Measurements from ENCODE around the gene DIP2C. TPM values are rescaled to one million over a fixed set of nuclear protein-coding genes. Genes with fewer than 3 reads are reported as not detected.
"Not testable (repeated sequence)": the region's sequence is repeated elsewhere in the genome, so short reads cannot be mapped to it uniquely, and the experiment has no call there.

Gene DIP2C
- total RNA-seq, 2 donors from 2014 or later: 11.0 to 12.2 TPM

DNA sequence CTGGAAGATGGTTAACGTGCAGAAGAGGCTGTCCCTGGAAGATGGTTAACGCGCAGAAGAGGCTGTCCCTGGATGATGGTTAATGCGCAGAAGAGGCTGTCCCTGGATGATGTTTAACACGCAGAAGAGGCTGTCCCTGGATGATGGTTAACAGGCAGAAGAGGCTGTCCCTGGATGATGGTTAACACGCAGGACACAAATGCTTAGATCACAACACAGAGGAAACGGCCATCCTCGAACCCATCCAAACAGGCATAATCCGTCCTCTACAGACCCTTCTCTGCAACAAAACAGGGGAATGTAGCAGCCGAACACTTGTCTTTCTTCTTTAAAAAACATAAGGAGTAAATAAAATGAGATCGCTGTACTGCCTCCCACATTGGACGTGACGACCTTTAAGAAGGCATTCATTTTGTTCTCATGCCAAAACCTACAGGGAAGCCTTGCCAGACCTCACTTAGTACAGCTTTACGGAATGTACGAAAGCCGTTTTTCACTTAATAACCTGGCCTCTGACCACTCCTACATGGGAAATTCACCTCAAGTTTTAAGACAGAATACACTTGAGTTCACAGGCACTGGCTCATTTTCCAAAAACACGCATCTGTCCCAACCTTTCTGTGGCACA lies 309.0 kb downstream of the DIP2C start:
- DNase-seq (peak in 1 of 2 donors; percentile 8), ATAC-seq (no peak)
- intact Hi-C loops (cut with DNase I, micrococcal nuclease): no loop called here

DNA sequence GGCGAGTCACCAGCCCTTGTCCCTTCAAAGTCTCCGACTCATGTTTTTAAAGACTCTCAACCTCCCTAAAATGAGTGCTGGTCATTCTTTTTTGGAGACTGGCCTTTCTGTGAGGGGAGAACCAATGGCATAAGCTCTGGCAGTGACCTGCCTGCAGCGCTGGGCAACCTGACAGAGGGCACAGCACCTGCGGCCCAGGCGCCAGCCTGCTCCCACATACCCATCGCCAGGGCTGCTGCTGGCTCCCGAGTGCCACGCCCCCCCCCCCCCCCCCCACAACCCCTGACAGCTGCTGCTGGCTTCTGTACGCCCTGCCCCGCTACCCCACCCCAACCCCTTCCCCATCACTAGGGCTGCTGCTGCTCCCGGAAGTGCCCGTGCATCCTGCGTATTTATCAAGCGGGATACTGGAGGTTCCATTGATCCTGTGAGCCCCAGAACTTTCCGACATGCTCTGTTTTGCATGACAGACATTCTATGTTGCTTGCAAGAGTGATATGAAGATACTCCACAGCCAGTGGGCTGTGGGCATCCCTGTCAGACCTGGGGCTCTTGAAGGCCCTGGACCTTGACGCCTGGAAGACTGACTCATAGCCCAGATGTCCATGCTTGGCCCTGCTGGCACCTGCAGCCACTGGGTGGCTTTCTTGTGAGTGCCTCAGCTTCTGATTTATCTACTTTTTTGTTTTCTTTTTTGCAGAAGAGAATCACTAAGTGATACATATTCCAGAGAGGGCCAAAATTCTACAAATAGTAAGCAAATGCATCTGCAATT lies 310.4 kb downstream of the DIP2C start:
- ATAC-seq: no peak
- peak in 1 of 2 donors; percentile 8 for DNase-seq
- intact Hi-C loops (cut with DNase I, micrococcal nuclease): no loop called here

DNA sequence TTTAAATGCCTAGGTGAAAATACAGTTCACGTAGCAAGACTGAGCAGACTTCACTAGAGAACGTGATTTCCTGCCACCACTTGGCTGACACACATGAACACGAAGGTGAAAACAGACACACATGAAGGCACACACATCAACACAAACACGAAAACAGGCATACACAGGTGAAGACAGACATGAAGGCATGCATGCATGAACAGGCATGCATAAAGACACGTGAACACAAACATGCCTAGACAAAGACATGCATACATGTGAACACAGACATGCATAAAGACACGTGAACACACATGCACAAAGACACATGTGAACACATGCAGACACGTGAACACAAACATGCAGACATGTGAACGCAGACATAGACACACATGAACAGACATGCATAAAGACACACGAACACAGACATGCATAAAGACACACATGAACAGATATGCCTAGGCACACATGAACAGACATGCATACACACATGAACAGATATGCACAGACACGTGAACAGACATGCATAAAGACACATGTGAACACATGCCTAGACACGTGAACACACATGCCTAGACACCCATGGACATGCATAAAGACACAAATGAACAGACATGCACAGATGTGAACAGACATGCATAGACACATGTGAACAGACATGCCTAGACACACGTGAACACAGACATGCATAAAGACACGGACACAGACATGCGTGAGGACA lies 311.1 kb downstream of the DIP2C start:
- ATAC-seq (no peak), DNase-seq (peak in 1 of 2 donors; percentile 16)
- intact Hi-C loops (cut with DNase I, micrococcal nuclease): no loop called here

DNA sequence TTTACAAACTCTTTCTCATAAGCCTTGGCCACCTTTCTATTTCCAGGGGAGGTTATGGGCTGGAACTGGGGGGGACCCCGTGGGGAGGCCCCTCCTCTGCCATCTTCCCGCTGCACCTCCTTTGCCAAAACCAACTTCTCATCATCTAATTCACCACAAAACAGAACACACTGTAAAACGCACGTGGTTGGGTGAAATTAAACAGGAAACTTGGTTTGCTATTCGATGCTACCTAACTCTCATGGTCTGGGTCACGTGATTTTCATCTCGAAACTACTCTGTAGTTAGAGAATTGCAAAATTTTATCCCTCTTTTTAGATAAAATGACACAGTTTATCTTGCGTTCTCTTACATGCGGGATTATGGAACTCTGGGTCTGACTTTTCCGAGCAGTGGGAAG lies 312.2 kb downstream of the DIP2C start:
- DNase-seq (no peak), ATAC-seq (no peak)
- intact Hi-C loops (cut with DNase I, micrococcal nuclease): no loop called here

DNA sequence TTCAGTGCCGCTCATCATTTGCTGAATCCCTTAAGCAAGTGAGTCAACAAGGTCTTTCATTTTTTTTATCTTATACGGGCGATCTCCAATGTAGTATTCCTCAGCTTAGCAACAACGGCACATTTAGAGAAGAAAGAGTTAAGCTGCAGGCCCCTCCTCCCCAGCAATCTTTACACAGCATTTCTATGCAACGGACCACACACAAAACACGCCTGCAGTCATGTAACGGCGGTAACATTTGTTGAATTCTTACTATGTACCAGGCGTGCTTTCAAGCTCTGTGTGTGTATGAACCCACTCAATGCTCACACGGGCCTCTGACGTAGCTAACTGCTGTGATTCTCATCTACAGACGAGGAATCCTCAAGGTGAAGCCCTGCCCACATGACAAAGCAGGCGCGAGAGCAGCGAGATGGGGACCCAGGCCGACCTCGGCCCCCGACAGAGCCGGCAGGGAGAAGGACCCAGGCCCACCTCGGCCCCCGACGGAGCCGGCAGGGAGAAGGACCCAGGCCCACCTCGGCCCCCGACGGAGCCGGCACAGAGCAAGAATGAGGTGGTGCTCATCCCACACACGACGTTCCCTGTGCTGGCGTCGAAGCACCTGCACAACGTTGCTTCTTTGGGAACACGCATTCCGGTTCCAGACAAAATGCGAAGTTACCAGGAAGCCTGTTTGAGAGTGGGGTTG lies 313.5 kb downstream of the DIP2C start:
- intact Hi-C loops (cut with DNase I, micrococcal nuclease): no loop called here
- ATAC-seq (no peak), DNase-seq (peak in 1 of 2 donors; percentile 4)

DNA sequence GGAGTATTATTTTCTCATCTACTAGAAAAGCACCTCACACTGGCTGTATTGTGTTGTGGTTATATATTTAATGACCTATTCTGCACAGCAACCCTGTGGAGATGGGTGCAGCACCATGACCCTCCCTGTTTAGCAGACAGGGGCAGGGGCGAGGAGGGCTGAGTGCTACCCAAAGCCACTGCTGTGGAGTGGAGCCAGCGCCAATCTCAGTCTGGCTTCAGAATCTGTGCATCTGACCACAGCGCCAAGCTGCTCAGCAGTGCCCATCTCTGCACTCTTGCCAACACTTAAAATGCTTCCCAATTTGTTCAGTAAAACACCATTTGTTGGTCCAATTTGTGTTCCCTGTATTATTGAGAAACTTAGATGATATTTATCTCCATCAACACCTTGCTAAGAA lies 315.1 kb downstream of the DIP2C start:
- ATAC-seq (no peak), DNase-seq (no peak)
- intact Hi-C loops (cut with DNase I, micrococcal nuclease): no loop called here

DNA sequence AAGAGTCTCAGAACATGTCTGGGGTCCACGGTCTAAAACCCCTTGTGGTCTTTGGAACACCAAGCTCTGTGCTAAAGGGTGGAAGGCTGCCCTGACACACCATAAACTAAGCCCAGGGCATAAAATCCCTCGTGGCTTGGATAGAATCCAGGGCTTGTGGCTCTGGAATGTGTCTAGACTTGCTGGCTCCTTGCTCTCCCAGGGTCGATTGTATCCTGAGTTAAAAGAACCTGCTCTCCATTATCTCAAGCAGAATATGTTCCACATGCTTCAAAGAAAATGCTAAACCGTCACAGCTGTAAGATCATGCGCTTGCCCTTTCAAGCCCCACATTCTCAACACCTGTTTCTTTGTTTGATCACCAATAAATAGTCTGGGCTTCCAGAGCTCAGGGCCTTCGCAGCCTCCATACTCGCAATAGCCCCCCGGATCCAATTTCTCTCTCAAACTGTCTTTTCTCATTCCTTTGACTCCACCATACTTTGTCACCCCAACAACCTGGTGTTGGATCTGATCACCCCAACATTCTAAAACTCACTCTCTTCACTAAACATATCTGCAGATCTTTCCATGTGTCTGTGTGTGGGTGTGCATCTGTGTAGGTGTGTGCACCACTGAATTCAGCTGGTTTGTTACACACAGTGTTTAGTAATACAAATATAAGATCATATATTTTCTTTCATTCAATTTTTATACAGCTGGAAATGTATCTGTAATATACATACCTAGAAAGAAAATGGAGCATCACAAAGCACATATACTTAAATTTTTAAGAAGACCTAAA lies 315.8 kb downstream of the DIP2C start:
- peak in 1 of 2 donors; percentile 33 for DNase-seq
- intact Hi-C loops (cut with DNase I, micrococcal nuclease): no loop called here
- ATAC-seq: no peak

DNA sequence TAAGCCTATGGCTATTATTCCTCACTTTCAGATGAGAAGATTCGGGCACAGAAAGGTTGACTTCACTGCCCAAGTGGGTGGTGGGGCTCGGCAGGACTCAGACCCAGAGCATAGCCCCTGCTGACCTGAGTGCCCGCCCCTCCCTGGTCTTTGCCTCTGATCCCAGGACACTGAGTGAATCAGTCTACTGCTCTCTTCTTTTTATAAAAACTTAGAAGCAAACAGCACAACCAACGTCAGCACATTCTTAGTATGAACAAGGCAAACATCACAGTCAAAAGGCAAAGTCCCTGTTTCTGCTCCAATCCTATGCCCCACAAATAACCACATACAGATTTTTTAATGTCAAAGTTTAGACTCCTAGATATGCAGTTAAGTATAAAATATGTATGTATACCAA lies 316.5 kb downstream of the DIP2C start:
- intact Hi-C loops (cut with DNase I, micrococcal nuclease): no loop called here
- DNase-seq: no peak
- ATAC-seq: no peak

DNA sequence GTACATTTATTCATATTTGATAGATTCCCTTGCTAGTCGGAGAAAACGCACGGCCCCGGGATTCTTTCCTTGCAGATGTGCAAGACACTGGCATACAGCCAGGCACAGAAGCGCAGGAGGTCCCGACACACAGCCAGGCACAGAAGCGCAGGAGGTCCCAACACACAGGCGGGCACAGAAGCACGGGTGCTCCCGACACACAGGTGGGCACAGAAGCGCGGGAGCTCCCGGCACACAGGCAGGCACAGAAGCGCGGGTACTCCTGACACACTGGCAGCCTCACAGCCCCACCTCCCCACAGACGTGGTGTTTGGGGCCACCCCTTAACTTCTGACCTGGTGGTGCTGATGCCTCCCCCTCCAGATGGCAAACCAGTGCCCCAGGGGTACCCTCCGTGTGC lies 316.9 kb downstream of the DIP2C start:
- ATAC-seq (no peak), DNase-seq (no peak)
- intact Hi-C loops (cut with DNase I, micrococcal nuclease): no loop called here

DNA sequence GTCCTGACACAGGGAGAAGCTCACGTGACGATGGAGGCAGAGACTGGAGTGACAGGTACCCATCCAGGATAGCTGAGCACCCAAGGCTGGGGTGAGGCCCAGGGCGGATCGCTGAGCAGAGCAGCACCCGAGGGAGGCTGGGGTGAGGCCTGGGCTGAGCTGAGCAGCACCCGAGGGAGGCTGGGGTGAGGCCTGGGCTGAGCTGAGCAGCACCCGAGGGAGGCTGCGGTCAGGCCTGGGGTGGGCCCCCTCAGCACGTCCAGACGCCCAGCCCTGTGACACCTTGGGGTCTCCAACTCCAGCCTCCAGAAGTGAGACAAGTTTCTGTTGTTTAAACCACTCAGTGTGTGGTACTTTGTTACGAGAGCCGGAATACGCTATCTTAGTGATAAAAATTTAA lies 318.0 kb downstream of the DIP2C start:
- DNase-seq (peak in 1 of 2 donors; percentile 7), ATAC-seq (no peak)
- intact Hi-C loops (cut with DNase I, micrococcal nuclease): no loop called here

DNA sequence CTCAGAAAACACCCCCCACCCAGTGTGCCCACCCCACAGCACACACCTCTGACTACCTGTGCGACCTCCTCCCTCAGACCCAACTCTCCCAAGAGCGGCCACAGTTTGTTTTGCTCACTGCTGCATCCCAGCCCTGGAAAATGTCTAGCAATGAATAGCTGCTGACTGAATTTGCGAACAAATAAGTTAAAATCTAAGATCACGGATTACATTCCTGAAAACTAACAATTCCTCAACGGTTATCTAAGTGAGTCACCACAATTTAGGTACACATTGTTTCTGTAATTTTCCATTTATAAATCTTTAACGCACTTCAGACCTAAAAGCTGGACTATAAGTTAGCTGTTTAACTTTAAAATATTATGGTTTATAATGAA lies 319.0 kb downstream of the DIP2C start:
- intact Hi-C loops (cut with DNase I, micrococcal nuclease): no loop called here
- ATAC-seq (no peak), DNase-seq (no peak)

DNA sequence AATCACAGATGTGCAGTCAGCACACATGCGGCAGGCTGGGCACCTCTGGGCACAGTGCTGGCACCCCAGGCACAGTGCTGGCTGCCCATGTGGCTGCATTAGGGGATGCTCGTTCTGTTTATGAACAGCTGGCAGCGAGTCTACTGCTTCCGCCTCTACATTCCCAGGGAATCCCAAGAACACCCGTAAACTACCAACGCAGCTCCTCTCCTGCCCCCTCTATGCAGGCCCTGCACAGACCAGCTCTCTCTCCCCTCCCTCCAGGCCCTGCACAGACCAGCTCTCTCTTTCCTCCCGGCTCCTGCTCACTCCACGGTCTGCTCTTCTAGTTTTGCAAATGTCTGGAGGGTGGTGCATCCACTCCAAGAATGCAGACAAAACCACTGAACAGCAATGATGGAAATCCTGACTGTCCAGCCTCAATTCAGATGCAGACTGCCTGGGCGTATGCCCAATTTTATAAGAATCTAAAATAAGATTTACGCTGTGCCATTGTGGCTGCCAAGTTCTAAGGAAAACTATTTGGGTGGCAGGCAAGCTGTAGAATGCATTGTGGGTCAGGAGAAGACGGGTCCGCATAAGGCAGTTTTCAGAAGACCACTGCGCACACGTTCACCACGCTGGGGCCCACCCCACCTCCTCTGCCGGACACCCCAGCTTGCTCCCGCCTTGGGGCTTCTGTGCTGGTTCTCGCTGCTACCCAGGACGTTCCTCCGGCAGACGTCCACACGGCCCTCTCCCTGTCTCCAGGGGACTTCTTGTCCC lies 319.6 kb downstream of the DIP2C start:
- peak in 1 of 2 donors; percentile 24 for DNase-seq
- ATAC-seq: no peak
- intact Hi-C loops (cut with DNase I, micrococcal nuclease): no loop called here

DNA sequence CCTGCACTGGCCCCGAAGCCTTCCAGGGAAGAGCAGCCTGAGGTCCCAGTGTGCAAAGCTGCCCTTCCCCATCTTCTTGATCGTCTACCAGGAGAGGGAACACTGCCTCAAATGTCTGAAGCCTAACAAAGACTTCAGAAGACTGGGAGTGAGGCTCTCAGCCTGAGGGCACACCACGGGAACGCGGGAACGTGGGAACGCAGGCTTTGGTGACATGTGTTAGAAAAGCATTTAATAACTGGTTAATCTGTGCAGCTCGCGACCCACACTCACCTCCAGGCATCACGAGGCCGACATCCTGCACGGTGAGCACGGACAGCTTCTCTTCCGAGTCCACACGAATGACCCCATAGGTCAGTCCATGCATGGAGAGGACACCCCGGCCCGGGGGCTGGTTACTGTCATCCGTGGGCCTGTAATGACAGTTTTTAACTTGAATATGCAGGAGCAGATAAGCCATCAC lies 320.2 kb downstream of the DIP2C start:
- intact Hi-C loops (cut with DNase I, micrococcal nuclease): no loop called here
- DNase-seq (peak in 1 of 2 donors; percentile 19), ATAC-seq (no peak)

DNA sequence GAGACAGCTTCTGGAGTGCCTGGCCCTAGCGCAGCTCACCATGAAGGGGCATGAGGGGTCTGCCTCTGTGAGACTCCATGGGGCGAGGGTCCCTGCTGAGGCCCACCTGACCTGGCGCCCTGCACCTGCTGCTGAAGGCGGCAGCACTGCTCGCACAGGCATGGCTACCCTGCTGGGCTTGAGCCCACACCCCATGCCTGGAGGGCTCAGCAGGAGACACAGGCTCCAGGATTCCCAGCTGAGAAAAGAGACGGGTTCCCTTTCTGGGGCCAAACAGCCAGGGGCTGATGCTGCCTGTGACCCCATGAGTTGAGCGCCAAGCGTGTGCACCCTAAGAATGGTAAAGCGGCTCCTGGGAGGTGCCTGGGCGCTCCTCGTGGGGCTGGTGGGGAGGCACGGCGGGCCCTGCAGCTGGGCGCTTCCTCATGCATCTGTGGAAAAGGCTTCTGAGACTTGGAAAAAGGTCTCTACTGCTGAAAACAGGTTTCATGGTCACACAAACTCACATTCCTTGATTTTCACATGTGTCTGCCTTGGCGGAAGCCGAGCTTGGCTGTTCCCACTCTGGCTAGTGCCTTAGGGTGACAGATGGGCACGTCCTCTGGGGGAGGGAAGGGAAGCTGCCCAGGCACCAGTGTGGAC lies 320.8 kb downstream of the DIP2C start:
- DNase-seq (peak in 1 of 2 donors; percentile 9), ATAC-seq (no peak)
- intact Hi-C loops (cut with DNase I, micrococcal nuclease): no loop called here

DNA sequence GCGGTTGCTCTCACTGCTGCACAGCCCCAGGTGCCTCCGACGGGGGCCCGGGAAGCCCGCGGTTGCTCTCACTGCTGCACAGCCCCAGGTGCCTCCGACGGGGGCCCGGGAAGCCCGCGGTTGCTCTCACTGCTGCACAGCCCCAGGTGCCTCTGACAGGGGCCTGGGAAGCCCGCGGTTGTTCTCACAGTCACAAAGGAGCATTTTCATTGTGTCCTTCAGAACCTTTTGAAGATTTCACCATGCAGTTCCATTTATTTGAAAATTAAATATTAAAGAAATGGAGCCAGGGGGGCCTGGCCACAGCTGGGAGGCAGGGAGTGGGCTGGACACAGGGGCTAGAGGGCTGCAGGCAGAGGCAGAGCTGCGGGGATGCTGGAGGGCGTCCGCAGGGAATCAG lies 321.4 kb downstream of the DIP2C start:
- ATAC-seq; DNase-seq; intact Hi-C loops (cut with DNase I, micrococcal nuclease): not testable (repeated sequence)

DNA sequence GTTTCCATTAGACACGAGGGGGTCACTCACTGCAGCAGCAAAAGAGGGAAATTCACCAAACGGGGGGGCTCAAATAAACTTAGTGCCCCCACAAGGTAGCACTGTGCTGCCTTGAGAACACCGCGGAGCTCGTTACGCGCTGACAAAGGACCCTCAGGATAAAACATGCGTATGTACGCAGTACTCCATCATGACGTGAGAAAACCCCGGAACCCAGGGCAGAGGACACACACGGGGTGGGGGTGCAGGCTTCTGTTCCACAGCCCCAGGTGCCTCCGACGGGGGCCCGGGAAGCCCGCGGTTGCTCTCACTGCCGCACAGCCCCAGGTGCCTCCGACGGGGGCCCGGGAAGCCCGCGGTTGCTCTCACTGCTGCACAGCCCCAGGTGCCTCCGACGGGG lies 321.8 kb downstream of the DIP2C start:
- DNase-seq (no peak), ATAC-seq (no peak)
- intact Hi-C loops (cut with DNase I, micrococcal nuclease): no loop called here

DNA sequence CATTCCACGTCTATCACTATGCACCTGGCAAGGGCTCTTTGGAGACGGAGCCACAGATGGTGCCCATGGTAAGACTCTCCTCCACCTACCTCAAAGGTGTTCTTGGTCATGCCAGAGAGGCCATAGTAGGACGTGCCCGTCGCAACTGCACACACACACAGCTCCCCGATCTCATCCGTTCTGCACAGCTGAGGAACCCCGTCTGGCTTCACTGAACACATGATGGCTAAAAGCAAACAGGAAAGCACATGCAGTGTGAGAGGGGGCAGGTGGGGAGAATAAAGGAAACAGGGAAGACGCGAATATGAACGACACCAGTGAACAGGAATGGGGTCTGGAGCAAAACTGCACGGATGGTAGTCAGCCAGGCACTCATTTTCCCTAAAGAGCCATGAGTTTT lies 323.3 kb downstream of the DIP2C start:
- peak in 1 of 2 donors; percentile 15 for DNase-seq
- no peak for ATAC-seq
- intact Hi-C loops (cut with DNase I, micrococcal nuclease): no loop called here

Measured in left colon (tissue), 2 donors.